A549 (cell line): ENCODE data around the gene CIB4. TPM values are rescaled to one million over a fixed set of nuclear protein-coding genes. Genes with fewer than 3 reads are reported as not detected.

Source experiments
- ATAC-seq, 2 experiments: fragments of 200-7000 bp in 1 of 2; fragments of >200 bp in 1 of 2; cut with Nextera tagmentation in 1 of 2; cut with Tn5 transposase in 1 of 2; 3 replicates each; pipeline versions ENCODE4 v1.8.0 to v1.9.1; 2018 to 2020; ENCODE audit warnings: mild to moderate bottlenecking in 1 of 2, moderate library complexity in 1 of 2
- CTCF ChIA-PET: fragments of 300-600 bp; sonication (Branson Sonifier 250); formaldehyde crosslinking; extraction: SDS; loops from one replicate; lab custom pipeline; 2021; ENCODE audit warnings: antibody characterized with exemption, inconsistent platforms; lab: Yijun Ruan, JAX
- POLR2A ChIA-PET: fragments of 350-600 bp; formaldehyde crosslinking; extraction: SDS; loops from one replicate; lab custom pipeline; 2021; ENCODE audit warnings: antibody characterized with exemption, inconsistent platforms; lab: Yijun Ruan, JAX
- DNase-seq, 2 experiments: peaks; one replicate each; pipeline versions ENCODE4 v3.0.0 to v3.0.0-alpha.2; 2011 to 2016; ENCODE audit warnings: low read depth in 1 of 2, low spot score in 1 of 2
- FAIRE-seq: peaks from 2 replicates; lab custom pipeline; 2011; peaks lifted over from hg19 to GRCh38; lab: Jason Lieb, UNC
- H3K27ac ChIP-seq, 2 experiments: fragments of >200 bp; sonication (Bioruptor Twin); formaldehyde crosslinking; 3 replicates each; pipeline ENCODE4 v1.5.1; 2016 to 2017
- H3K4me1 ChIP-seq: fragments of >200 bp; sonication (Bioruptor Twin); formaldehyde crosslinking; 3 replicates; pipeline ENCODE4 v1.6.1; 2016
- H3K4me2 ChIP-seq: fragments of >200 bp; sonication (Bioruptor Twin); formaldehyde crosslinking; 3 replicates; pipeline ENCODE4 v1.6.1; 2016
- H3K4me3 ChIP-seq: fragments of >200 bp; sonication (Bioruptor Twin); formaldehyde crosslinking; 3 replicates; pipeline ENCODE4 v1.5.1; 2016
- H3K9me3 ChIP-seq: fragments of >200 bp; sonication (Bioruptor Twin); formaldehyde crosslinking; 3 replicates; pipeline ENCODE4 v1.6.1; 2016
- CEBPB ChIP-seq, 2 experiments: fragments of >200 bp in 1 of 2; sonication (Bioruptor Twin) in 1 of 2; formaldehyde crosslinking in 1 of 2; IDR thresholded peaks; 2 replicates each; pipeline ENCODE4 v1.6.1; 2012 to 2016
- CHD4 ChIP-seq: fragments of 200-600 bp; sonication (generic); IDR thresholded peaks from 2 replicates; pipeline ENCODE4 v1.6.1; 2016; ENCODE audit warnings: antibody characterized with exemption, mild to moderate bottlenecking, borderline replicate concordance
- EHF ChIP-seq: fragments of 250-450 bp; sonication (Bioruptor Pico); IDR thresholded peaks from 2 replicates; pipeline ENCODE4 v1.5.0; 2020; ENCODE audit warnings: mild to moderate bottlenecking
- EP300 ChIP-seq, 2 experiments: fragments of >200 bp; sonication (Bioruptor Twin); formaldehyde crosslinking; IDR thresholded peaks; 2 replicates in 1 of 2; 3 replicates in 1 of 2; pipeline ENCODE4 v1.6.1; 2016 to 2017
- FOSB ChIP-seq: fragments of 250-450 bp; sonication (Bioruptor Pico); IDR thresholded peaks from 2 replicates; pipeline ENCODE4 v1.5.0; 2020; ENCODE audit warnings: mild to moderate bottlenecking, moderate library complexity
- FOXS1 ChIP-seq: fragments of 250-450 bp; sonication (Bioruptor Pico); IDR thresholded peaks from 2 replicates; pipeline ENCODE4 v1.5.0; 2020; ENCODE audit warnings: mild to moderate bottlenecking, moderate library complexity
- HOXB13 ChIP-seq: fragments of 250-450 bp; sonication (Bioruptor Pico); IDR thresholded peaks from 2 replicates; pipeline ENCODE4 v1.5.0; 2020; ENCODE audit warnings: low read depth, mild to moderate bottlenecking, moderate library complexity
- JUN ChIP-seq, 2 experiments: fragments of >200 bp; sonication (Bioruptor Twin); formaldehyde crosslinking; IDR thresholded peaks; 2 replicates in 1 of 2; 3 replicates in 1 of 2; pipeline ENCODE4 v1.6.1; 2016 to 2017
- KDM5A ChIP-seq: fragments of 200-600 bp; sonication (generic); IDR thresholded peaks from 2 replicates; pipeline ENCODE4 v1.6.1; 2016; ENCODE audit warnings: antibody characterized with exemption, mild to moderate bottlenecking
- MAFK ChIP-seq: fragments of 450-650 bp; IDR thresholded peaks from 2 replicates; pipeline ENCODE4 v1.6.1; 2014; ENCODE audit not compliant: partially characterized antibody
- NFE2L2 ChIP-seq: fragments of 150-350 bp; conservative IDR thresholded peaks from 2 replicates; pipeline ENCODE4 v1.6.1; 2014; ENCODE audit warnings: low read length
- NR3C1 ChIP-seq: fragments of >200 bp; sonication (Bioruptor Twin); formaldehyde crosslinking; IDR thresholded peaks from 3 replicates; pipeline ENCODE4 v1.6.1; 2017
- POLR2A ChIP-seq: IDR thresholded peaks from 2 replicates; pipeline ENCODE4 v1.6.1; 2012; ENCODE audit warnings: mild to moderate bottlenecking, low read length
- RARB ChIP-seq: fragments of 250-450 bp; sonication (Bioruptor Pico); IDR thresholded peaks from 2 replicates; pipeline ENCODE4 v1.8.0; 2021; ENCODE audit warnings: mild to moderate bottlenecking, moderate library complexity
- SMC3 ChIP-seq: fragments of >200 bp; sonication (Bioruptor Twin); formaldehyde crosslinking; IDR thresholded peaks from 3 replicates; pipeline ENCODE4 v1.6.1; 2018; ENCODE audit warnings: inconsistent platforms
- TFCP2L1 ChIP-seq: fragments of 250-450 bp; sonication (Bioruptor Pico); IDR thresholded peaks from 2 replicates; pipeline ENCODE4 v1.5.0; 2021; ENCODE audit warnings: mild to moderate bottlenecking
- WGBS: methylation state at CpG from one replicate; pipeline ENCODE4 v1.1.6; 2017; ENCODE audit errors: missing lambda C conversion rate; 5-methylcytosine and 5-hydroxymethylcytosine counted together
- polyA plus RNA-seq, 4 experiments: library from polyadenylated mRNA; depleted of rRNA in 3 of 4; stranded (reverse); fragments of >200 nt; fragmentation: RNase III in 1 of 4; extraction: RNeasy Plus Mini Kit Qiagen cat#74134 plus additional on column Dnase treatment in 1 of 4; gene quantifications; 2 replicates in 3 of 4; 3 replicates in 1 of 4; pipeline ENCODE4 v1.2.3, GENCODE V29; 2011 to 2017
- TF ChIP-seq, protein P1 (sequence below): fragments of >200 bp; sonication (Bioruptor Twin); formaldehyde crosslinking; IDR thresholded peaks from 3 replicates; pipeline ENCODE4 v1.6.1; 2016
- TF ChIP-seq, protein P2 (sequence below): fragments of 450-650 bp; IDR thresholded peaks from 2 replicates; pipeline ENCODE4 v1.6.1; 2014; ENCODE audit warnings: antibody characterized with exemption
- TF ChIP-seq, protein P3 (sequence below): IDR thresholded peaks from 2 replicates; pipeline ENCODE4 v1.6.1; 2012
- TF ChIP-seq, protein P4 (sequence below): fragments of 200-600 bp; sonication (generic); IDR thresholded peaks from 2 replicates; pipeline ENCODE4 v1.6.1; 2016; ENCODE audit warnings: antibody characterized with exemption, mild to moderate bottlenecking, moderate library complexity
- TF ChIP-seq, protein P5 (sequence below): fragments of 250-450 bp; sonication (Bioruptor Pico); IDR thresholded peaks from 2 replicates; pipeline ENCODE4 v1.5.0; 2020; ENCODE audit warnings: low read depth, mild to moderate bottlenecking, moderate library complexity

CIB4 gene
- polyA plus RNA-seq, 2 of the 4 experiments (the other 2 are of a cell fraction), result 0.30 to 1.0 TPM

DNA sequence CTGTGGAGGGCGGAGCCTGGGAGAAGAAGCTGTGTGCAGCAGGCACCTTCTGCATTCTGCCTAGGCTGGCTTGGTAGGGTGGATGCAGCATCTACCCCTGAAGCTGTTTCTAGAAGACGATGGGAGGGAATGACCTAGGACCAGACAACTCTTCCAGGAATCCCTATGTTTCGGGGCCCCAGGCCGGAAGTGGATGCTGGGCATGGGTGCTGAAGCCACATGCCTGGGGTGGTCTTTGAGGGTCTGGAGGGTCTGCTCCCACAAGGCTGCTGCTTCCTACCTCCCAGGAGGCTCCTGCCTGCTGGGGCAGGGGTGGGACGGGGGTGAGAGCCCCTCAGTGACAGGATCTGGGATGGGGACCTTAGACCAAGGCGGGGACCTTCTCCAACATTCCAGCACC, 61.0 kb downstream of the CIB4 start:
- ChIA-PET CTCF (interaction anchor here (1.1 to 11.0 kb wide), 7 partner anchors 10 to 161 kb away, joined by 4 to 237 read pairs (median 90); a partner anchor contains a TSS), POLR2A (no interaction called here)
- DNase-seq, result no peak
- FAIRE-seq, result no peak
- TF ChIP-seq, protein P1, sequence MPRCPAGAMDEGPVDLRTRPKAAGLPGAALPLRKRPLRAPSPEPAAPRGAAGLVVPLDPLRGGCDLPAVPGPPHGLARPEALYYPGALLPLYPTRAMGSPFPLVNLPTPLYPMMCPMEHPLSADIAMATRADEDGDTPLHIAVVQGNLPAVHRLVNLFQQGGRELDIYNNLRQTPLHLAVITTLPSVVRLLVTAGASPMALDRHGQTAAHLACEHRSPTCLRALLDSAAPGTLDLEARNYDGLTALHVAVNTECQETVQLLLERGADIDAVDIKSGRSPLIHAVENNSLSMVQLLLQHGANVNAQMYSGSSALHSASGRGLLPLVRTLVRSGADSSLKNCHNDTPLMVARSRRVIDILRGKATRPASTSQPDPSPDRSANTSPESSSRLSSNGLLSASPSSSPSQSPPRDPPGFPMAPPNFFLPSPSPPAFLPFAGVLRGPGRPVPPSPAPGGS, result no peak
- TF ChIP-seq NFE2L2, result no peak
- no peaks in the 10 kb centered on the region for H3K9me3 ChIP-seq
- ATAC-seq, result no peak
- WGBS, result 71% methylated on average over 5 of the region's 6 CpGs
- no peak overlapping the region for H3K27ac ChIP-seq
- no peak overlapping the region for H3K4me3 ChIP-seq
- no peak overlapping the region for H3K4me2 ChIP-seq
- H3K4me1 ChIP-seq, result peaks cover 4% of the 10 kb centered on the region; the same call in 2 of the 3 replicates

DNA sequence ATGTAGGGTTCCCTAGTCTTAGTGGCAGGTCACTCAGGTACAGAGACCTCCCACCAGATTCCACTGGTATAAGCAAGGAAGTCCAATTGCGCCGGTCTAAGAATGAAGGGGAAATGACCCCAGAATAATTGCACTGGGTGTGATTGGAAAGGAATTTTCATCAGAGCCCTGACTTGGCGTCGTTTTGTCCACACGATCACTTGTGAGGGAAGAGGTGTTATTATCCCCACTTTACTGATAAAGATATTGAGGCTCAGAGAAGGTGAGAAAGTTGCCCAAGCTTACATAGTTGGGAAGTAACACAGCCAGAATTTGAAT, 61.5 kb downstream of the CIB4 start:
- POLR2A ChIA-PET, result no interaction called here
- TF ChIP-seq, protein P2, sequence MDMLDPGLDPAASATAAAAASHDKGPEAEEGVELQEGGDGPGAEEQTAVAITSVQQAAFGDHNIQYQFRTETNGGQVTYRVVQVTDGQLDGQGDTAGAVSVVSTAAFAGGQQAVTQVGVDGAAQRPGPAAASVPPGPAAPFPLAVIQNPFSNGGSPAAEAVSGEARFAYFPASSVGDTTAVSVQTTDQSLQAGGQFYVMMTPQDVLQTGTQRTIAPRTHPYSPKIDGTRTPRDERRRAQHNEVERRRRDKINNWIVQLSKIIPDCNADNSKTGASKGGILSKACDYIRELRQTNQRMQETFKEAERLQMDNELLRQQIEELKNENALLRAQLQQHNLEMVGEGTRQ, result no peak
- TF ChIP-seq, protein P3, sequence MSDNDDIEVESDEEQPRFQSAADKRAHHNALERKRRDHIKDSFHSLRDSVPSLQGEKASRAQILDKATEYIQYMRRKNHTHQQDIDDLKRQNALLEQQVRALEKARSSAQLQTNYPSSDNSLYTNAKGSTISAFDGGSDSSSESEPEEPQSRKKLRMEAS, result no peak
- no peak for TF ChIP-seq JUN (IDR thresholded peaks at IDR 0.05)
- TF ChIP-seq, all 56 proteins: peak for 0
- WGBS, result 75% methylated on average over 5 of the region's 5 CpGs
- ATAC-seq (no peak), FAIRE-seq (no peak), DNase-seq (no peak)
- H3K4me1 ChIP-seq, result peaks cover 4% of the 10 kb centered on the region; the same call in 2 of the 3 replicates
- no peak overlapping the region for H3K4me2 ChIP-seq
- CTCF ChIA-PET, result interaction anchor here (0.7 to 11.0 kb wide), 11 partner anchors 10 to 1165 kb away, joined by 3 to 237 read pairs (median 48); a partner anchor contains a TSS
- no peaks in the 10 kb centered on the region for H3K9me3 ChIP-seq
- no peak overlapping the region for H3K4me3 ChIP-seq
- no peak overlapping the region for H3K27ac ChIP-seq

DNA sequence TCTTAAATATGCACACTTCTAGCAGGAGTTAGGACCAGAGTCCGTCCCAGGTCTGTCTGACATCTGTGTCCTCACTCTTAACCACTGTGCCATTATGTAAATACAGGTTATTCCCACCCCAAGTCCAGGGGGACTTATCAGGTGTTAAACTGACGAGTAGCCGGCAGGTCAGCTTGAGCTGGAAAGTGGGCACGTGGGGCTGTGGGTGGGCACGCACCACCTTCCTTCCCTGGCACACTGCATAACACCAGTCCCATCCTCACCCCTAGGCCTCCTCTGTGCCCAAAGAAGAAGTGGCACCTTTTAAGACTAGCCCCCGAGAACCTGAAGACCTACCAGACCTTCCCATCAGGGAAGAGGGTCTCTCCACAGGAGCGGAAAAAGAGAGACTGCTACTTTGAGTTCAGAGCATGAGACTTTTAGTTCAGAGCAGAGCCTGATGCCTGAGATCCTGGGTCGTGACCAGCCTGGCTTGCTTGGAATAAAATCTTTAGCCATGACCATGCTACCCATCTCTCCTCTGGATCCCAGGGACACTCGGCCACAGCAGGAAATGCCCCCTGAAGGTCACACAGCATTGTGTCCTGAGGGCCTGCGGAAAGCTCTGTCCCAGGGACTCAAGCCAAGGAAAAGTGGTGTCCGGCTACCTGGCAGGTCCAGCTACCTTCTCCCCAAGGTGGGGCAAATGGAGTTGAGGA, 62.0 kb downstream of the CIB4 start:
- WGBS, result 61% methylated on average over 11 of the region's 11 CpGs
- Histone ChIP-seq H3K4me1 (peaks cover 4% of the 10 kb centered on the region; the same call in 2 of the 3 replicates), H3K27ac (no peak overlapping the region), H3K4me2 (no peak overlapping the region), H3K9me3 (no peaks in the 10 kb centered on the region), H3K4me3 (no peak overlapping the region)
- ChIA-PET CTCF (interaction anchor here (0.6 to 11.0 kb wide), 23 partner anchors 11 to 1164 kb away, joined by 3 to 237 read pairs (median 8); a partner anchor contains a TSS), POLR2A (no interaction called here)
- DNase-seq, result no peak
- no peak for FAIRE-seq
- TF ChIP-seq CEBPB (IDR thresholded peaks at IDR 0.05), result no peak
- TF ChIP-seq KDM5A, result no peak
- TF ChIP-seq RARB, result no peak
- no peak for TF ChIP-seq EHF (CRISPR knock-in tag)
- TF ChIP-seq EP300 (IDR thresholded peaks at IDR 0.05), result no peak
- TF ChIP-seq, protein P4, sequence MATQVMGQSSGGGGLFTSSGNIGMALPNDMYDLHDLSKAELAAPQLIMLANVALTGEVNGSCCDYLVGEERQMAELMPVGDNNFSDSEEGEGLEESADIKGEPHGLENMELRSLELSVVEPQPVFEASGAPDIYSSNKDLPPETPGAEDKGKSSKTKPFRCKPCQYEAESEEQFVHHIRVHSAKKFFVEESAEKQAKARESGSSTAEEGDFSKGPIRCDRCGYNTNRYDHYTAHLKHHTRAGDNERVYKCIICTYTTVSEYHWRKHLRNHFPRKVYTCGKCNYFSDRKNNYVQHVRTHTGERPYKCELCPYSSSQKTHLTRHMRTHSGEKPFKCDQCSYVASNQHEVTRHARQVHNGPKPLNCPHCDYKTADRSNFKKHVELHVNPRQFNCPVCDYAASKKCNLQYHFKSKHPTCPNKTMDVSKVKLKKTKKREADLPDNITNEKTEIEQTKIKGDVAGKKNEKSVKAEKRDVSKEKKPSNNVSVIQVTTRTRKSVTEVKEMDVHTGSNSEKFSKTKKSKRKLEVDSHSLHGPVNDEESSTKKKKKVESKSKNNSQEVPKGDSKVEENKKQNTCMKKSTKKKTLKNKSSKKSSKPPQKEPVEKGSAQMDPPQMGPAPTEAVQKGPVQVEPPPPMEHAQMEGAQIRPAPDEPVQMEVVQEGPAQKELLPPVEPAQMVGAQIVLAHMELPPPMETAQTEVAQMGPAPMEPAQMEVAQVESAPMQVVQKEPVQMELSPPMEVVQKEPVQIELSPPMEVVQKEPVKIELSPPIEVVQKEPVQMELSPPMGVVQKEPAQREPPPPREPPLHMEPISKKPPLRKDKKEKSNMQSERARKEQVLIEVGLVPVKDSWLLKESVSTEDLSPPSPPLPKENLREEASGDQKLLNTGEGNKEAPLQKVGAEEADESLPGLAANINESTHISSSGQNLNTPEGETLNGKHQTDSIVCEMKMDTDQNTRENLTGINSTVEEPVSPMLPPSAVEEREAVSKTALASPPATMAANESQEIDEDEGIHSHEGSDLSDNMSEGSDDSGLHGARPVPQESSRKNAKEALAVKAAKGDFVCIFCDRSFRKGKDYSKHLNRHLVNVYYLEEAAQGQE, result no peak
- no peak for TF ChIP-seq CHD4
- no peak for TF ChIP-seq POLR2A
- no peak for TF ChIP-seq TFCP2L1 (CRISPR knock-in tag)
- no peak for TF ChIP-seq FOXS1 (CRISPR knock-in tag)
- TF ChIP-seq, protein P2, result no peak
- TF ChIP-seq SMC3, result no peak
- no peak for TF ChIP-seq MAFK
- TF ChIP-seq NR3C1, result no peak
- no peak for TF ChIP-seq FOSB (CRISPR knock-in tag)
- TF ChIP-seq, protein P5, sequence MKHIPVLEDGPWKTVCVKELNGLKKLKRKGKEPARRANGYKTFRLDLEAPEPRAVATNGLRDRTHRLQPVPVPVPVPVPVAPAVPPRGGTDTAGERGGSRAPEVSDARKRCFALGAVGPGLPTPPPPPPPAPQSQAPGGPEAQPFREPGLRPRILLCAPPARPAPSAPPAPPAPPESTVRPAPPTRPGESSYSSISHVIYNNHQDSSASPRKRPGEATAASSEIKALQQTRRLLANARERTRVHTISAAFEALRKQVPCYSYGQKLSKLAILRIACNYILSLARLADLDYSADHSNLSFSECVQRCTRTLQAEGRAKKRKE, result no peak
- TF ChIP-seq NFE2L2, result no peak
- no peak for TF ChIP-seq HOXB13 (CRISPR knock-in tag)
- no peak for ATAC-seq
